Thoracic aorta (tissue), 2 donors: ENCODE data around the gene IMPDH2. TPM values are rescaled to one million over a fixed set of nuclear protein-coding genes. Genes with fewer than 3 reads are reported as not detected.
"Not testable (repeated sequence)": the region's sequence is repeated elsewhere in the genome, so short reads cannot be mapped to it uniquely, and the experiment has no call there.

Experiments
- ATAC-seq: fragments of 150-250 bp; one replicate; pipeline ENCODE4 v1.8.0; 2017; ENCODE audit warnings: low read depth; ENCODE audit not compliant: insufficient number of reproducible peaks, low FRiP score
- DNase-seq: peaks from one replicate; pipeline ENCODE4 v3.0.0-alpha.2; 2020; ENCODE audit warnings: low spot score
- H3K27ac ChIP-seq, 2 donors: fragments of 200-600 bp; sonication (generic); 1 replicate in 1 of 2; 2 replicates in 1 of 2; pipeline ENCODE4 v1.5.1; 2016; ENCODE audit warnings: mild to moderate bottlenecking in 2 of 2, moderate library complexity in 2 of 2
- H3K27me3 ChIP-seq: fragments of 200-600 bp; sonication (generic); replicated peaks from 2 replicates; pipeline ENCODE4 v1.6.0; 2016; ENCODE audit warnings: mild to moderate bottlenecking; ENCODE audit not compliant: insufficient read depth
- H3K36me3 ChIP-seq: fragments of 200-600 bp; sonication (generic); one replicate; pipeline ENCODE4 v1.5.1; 2016
- H3K4me1 ChIP-seq, 2 donors: fragments of 200-600 bp; sonication (generic); 1 replicate in 1 of 2; 2 replicates in 1 of 2; pipeline versions ENCODE4 v1.5.1 to v1.6.0; 2016; ENCODE audit warnings: low read depth in 2 of 2, mild to moderate bottlenecking in 1 of 2; ENCODE audit not compliant: control insufficient read depth in 1 of 2
- H3K4me3 ChIP-seq: fragments of 200-600 bp; sonication (generic); 2 replicates; pipeline ENCODE4 v1.5.1; 2016; ENCODE audit warnings: mild to moderate bottlenecking
- H3K9me3 ChIP-seq: fragments of 200-600 bp; sonication (generic); 2 replicates; pipeline ENCODE4 v1.5.1; 2016
- total RNA-seq, 2 donors: library from RNA; depleted of rRNA; stranded (reverse); fragments of >200 nt; gene quantifications; one replicate each; pipeline versions ENCODE4 v1.1.0 to v1.2.3, GENCODE V29; 2016
- TF ChIP-seq, protein P1 (sequence below): fragments of 200-600 bp; sonication (generic); IDR thresholded peaks from one replicate; pipeline ENCODE4 v1.5.1; 2019; ENCODE audit warnings: antibody characterized with exemption

IMPDH2 gene
- total RNA-seq, 2 donors from 2014 or later: 56.0 to 96.2 TPM

DNA sequence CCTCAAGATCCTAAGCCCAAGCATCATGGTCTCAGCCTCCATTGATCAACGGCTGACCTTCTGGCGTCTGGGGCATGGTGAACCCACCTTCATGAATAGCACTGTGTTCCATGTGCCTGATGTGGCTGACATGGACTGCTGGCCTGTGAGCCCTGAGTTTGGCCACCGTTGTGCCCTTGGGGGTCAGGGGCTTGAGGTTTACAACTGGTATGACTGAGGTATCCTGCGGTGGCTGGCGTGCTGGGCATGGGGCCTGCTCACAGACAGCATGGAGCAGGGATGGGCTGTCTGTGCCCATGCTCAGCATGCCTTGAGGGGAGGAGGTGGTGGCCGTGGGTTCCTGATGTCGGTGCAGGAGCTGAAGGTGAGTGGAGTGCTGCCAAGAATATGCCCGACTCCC lies 14.1 kb downstream of the IMPDH2 start:
- Histone ChIP-seq H3K4me1 (peaks cover 19 to 23% of the 10 kb centered on the region in 2 donors), H3K27me3 (no peaks in the 10 kb centered on the region), H3K4me3 (no peak overlapping the region), H3K36me3 (peaks cover 29% of the 10 kb centered on the region), H3K27ac (no peak overlapping the region), H3K9me3 (no peaks in the 10 kb centered on the region)
- no peak for ATAC-seq
- TF ChIP-seq, protein P1, sequence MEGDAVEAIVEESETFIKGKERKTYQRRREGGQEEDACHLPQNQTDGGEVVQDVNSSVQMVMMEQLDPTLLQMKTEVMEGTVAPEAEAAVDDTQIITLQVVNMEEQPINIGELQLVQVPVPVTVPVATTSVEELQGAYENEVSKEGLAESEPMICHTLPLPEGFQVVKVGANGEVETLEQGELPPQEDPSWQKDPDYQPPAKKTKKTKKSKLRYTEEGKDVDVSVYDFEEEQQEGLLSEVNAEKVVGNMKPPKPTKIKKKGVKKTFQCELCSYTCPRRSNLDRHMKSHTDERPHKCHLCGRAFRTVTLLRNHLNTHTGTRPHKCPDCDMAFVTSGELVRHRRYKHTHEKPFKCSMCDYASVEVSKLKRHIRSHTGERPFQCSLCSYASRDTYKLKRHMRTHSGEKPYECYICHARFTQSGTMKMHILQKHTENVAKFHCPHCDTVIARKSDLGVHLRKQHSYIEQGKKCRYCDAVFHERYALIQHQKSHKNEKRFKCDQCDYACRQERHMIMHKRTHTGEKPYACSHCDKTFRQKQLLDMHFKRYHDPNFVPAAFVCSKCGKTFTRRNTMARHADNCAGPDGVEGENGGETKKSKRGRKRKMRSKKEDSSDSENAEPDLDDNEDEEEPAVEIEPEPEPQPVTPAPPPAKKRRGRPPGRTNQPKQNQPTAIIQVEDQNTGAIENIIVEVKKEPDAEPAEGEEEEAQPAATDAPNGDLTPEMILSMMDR: no peak
- no peak for DNase-seq

DNA sequence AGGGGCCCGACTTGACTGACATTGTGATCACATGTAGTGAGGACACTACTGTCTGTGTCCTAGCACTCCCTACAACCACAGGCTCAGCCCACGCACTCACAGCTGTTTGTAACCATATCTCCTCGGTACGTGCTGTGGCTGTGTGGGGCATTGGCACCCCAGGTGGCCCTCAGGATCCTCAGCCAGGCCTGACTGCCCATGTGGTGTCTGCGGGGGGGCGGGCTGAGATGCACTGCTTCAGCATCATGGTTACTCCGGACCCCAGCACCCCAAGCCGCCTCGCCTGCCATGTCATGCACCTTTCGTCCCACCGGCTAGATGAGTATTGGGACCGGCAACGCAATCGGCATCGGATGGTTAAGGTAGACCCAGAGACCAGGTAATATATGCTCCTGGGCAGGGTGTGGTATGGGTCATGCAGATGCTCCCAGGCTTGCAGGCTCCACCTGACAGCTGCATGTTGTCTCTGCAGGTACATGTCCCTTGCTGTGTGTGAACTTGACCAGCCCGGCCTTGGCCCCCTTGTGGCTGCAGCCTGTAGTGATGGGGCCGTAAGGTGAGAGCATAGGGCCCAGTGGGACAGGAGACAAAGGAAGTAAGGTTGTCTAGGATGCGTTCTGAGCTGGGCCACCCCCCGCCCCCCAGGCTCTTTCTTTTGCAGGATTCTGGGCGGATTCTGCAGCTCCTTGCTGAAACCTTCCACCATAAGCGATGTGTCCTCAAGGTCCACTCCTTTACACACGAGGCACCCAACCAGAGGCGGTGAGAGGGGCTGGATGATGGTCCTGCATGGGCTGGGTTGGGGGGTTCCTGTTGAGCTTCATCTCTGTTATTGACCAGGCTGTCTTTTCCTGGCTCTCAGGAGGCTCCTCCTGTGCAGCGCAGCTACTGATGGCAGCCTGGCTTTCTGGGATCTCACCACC lies 15.2 kb downstream of the IMPDH2 start:
- DNase-seq: no peak
- ATAC-seq: no peak
- Histone ChIP-seq H3K27ac (no peak overlapping the region), H3K27me3 (no peaks in the 10 kb centered on the region), H3K9me3 (no peaks in the 10 kb centered on the region), H3K4me1 (peaks cover 8 to 13% of the 10 kb centered on the region in 2 donors), H3K4me3 (no peak overlapping the region), H3K36me3 (peaks cover 29% of the 10 kb centered on the region)
- TF ChIP-seq, protein P1: peak; percentile 42

DNA sequence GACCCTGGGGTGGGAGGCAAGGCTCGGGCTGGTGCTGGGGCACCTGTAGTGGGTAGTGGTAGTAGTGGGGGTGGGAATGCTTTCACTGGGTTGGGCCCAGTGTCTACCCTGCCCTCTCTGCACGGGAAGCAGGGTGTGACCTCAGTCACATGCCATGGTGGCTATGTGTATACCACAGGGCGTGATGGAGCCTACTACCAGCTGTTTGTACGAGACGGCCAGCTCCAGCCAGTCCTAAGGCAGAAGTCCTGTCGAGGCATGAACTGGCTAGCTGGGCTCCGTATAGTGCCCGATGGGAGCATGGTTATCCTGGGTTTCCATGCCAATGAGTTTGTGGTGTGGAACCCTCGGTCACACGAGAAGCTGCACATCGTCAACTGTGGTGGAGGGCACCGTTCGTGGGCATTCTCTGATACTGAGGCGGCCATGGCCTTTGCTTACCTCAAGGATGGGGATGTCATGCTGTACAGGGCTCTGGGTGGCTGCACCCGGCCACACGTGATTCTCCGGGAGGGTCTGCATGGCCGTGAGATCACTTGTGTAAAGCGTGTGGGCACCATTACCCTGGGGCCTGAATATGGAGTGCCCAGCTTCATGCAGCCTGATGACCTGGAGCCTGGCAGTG lies 16.0 kb downstream of the IMPDH2 start:
- TF ChIP-seq, protein P1: no peak
- H3K27ac ChIP-seq: no peak overlapping the region

DNA sequence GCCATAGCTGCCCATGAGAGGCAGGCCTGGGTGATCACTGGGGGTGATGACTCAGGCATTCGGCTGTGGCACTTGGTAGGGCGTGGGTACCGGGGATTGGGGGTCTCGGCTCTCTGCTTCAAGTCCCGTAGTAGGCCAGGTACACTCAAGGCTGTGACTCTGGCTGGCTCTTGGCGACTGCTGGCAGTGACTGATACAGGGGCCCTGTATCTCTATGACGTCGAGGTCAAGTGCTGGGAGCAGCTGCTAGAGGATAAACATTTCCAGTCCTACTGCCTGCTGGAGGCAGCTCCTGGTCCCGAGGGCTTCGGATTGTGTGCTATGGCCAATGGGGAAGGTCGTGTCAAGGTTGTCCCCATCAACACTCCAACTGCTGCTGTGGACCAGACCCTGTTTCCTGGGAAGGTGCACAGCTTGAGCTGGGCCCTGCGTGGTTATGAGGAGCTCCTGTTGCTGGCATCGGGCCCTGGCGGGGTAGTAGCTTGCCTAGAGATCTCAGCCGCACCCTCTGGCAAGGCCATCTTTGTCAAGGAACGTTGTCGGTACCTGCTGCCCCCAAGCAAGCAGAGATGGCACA lies 16.7 kb downstream of the IMPDH2 start:
- DNase-seq (no peak), ATAC-seq (no peak)
- H3K27ac ChIP-seq: no peak overlapping the region
- H3K4me1 ChIP-seq: peaks cover 2 to 17% of the 10 kb centered on the region in 2 donors
- H3K4me3 ChIP-seq: no peak overlapping the region
- H3K9me3 ChIP-seq: no peaks in the 10 kb centered on the region
- no peaks in the 10 kb centered on the region for H3K27me3 ChIP-seq
- peaks cover 29% of the 10 kb centered on the region for H3K36me3 ChIP-seq
- TF ChIP-seq, protein P1: no peak

More for the DNA sequence above, 16.0 kb downstream of the IMPDH2 start:
- Histone ChIP-seq H3K27me3 (no peaks in the 10 kb centered on the region), H3K36me3 (peaks cover 29% of the 10 kb centered on the region), H3K9me3 (no peaks in the 10 kb centered on the region), H3K4me3 (no peak overlapping the region), H3K4me1 (peaks cover 4 to 16% of the 10 kb centered on the region in 2 donors)
- ATAC-seq (no peak), DNase-seq (no peak)

DNA sequence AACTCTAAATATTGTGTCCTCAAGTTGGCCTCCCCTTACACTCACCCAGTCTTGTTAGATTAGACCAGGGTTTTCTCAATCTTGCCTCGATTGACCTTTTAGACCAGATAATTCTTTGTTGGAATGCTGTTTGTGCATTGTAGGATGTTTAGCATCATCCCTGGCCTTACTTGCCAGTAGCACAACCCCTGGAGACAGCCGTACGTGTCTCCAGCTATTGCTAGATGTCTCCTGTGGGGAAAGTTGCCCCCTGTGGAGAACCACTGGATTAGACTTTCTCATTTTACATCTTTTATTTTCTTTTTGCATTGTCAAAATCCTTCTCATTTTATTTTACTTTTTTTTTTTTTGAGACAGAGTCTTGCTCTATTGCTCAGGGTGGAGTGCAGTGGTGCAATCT lies 19.8 kb downstream of the IMPDH2 start:
- H3K4me1 ChIP-seq: peaks cover 5 to 21% of the 10 kb centered on the region in 2 donors
- ATAC-seq (no peak), DNase-seq (no peak)
- no peaks in the 10 kb centered on the region for H3K27me3 ChIP-seq
- peaks cover 17% of the 10 kb centered on the region for H3K36me3 ChIP-seq
- no peaks in the 10 kb centered on the region for H3K9me3 ChIP-seq
- TF ChIP-seq, protein P1: no peak
- H3K4me3 ChIP-seq: no peak overlapping the region
- H3K27ac ChIP-seq: no peak overlapping the region

DNA sequence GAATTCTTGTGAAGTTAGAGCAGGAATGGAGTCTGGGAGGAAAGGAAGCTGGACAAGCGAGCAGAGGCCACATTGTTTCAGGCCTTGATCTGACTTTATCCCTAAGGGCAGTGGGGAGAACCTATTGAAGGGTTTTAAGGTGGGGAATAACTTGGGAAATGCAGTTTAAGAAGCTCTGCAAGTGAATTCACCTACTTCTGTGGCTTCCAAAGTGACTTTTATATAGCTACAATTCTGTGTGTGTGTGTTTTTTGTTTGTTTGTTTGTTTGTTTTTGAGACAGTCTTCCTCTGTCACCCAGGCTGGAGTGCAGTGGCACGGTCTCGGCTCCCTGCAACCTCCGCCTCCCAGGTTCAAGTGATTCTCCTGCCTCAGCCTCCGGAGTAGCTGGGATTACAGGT lies 20.6 kb downstream of the IMPDH2 start:
- peaks cover 15% of the 10 kb centered on the region for H3K36me3 ChIP-seq
- H3K27me3 ChIP-seq, ATAC-seq, DNase-seq, H3K9me3 ChIP-seq: not testable (repeated sequence)
- H3K27ac ChIP-seq: peak overlapping the region; percentile 97
- peaks cover 5 to 21% of the 10 kb centered on the region in 2 donors for H3K4me1 ChIP-seq
- peak overlapping the region; percentile 91 for H3K4me3 ChIP-seq
